AG09319 (cell line): ENCODE measurements around the gene HSPG2.
"Not testable (repeated sequence)": the region's sequence is repeated elsewhere in the genome, so short reads cannot be mapped to it uniquely, and the experiment has no call there.

ENCODE experiments used
- DNase-seq: peaks from one replicate; pipeline ENCODE4 v3.0.0-alpha.2; 2010; ENCODE audit warnings: low read depth; ENCODE audit errors: extremely low read depth
- CTCF ChIP-seq: IDR thresholded peaks from 2 replicates; pipeline ENCODE4 v1.5.1; 2011; ENCODE audit warnings: low read depth, mild to moderate bottlenecking, inconsistent platforms, low read length, moderate library complexity

The HSPG2 gene

GRCh38 chr1:21779613-21780521 is 157.2 kb downstream of the HSPG2 start:
- no peak for TF ChIP-seq CTCF
- DNase-seq = no peak

- TF ChIP-seq CTCF = no peak
- DNase-seq = no peak
Observed at GRCh38 chr1:21778405-21778727, 158.7 kb downstream of the HSPG2 start.

GRCh38 chr1:21776925-21777324 is 160.2 kb downstream of the HSPG2 start:
- not testable (repeated sequence) for DNase-seq

GRCh38 chr1:21775985-21776562 is 161.0 kb downstream of the HSPG2 start:
- TF ChIP-seq CTCF = no peak
- DNase-seq = peak; percentile 53

GRCh38 chr1:21775550-21775914 is 161.6 kb downstream of the HSPG2 start:
- DNase-seq = no peak
- TF ChIP-seq CTCF = no peak

- DNase-seq = no peak
- TF ChIP-seq CTCF = no peak
Observed at GRCh38 chr1:21774835-21775549, 162.1 kb downstream of the HSPG2 start.

GRCh38 chr1:21773585-21773984 is 163.5 kb downstream of the HSPG2 start:
- no peak for DNase-seq
- TF ChIP-seq CTCF = no peak
